ENCODE measurements around the gene CSTF2T.
A peak's percentile ranks its signal among the peaks of the same experiment; 100 is the strongest.

CSTF2T gene

DNA sequence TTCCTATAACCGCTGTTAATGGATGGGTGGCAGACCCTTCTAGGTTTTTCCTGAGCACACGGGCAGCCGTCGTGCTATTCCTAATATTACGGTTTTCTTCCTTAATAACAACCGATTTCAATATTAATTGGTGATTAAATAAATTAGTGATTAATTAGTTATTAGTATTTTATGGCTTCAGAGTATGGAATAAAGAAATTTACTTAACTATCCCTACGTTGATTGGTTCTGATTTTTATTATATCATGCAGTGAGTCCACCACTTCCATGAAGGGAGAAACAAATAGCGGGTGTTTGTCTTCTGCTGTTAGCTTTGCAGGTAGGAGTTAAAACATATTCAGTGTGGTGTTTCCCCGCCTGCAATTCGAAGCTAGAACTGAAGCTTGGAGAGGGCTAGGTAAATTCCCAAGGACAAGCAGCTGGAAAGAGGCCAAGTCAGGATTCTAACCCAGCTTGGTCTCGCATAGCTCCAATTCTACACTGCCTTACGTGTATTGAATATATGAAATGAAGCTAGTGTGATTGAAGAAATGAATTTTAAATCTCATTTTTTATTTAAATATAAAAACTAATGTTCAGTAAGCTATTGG lies 928 bp upstream of the CSTF2T start:
- H3K9ac ChIP-seq (ENCODE audit: low read length) = peak overlapping the region; percentile 74

DNA sequence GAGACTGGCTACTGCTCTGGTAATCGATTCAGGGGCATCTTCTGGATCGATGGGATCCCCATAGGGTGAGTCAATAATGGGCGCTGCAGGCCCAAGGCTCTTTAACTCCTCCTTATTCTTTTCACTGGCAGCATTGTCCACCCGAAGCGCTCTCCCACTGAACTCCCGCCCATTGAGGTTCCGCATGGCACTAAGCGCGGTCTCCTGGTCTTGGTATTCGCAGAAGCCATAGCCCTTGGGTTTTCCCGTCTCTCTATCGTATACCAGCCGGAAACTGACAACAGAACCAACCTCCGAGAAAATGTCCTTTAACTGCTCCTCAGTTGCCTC lies 285 bp downstream of the CSTF2T start:
- H3K4me3 ChIP-seq (ENCODE audit: low read depth, low read length, poor library complexity, severe bottlenecking) = peak overlapping the region; percentile 75
- 0 out of 2 replicates have a peak, but pooled peaks cover 2% of the 10 kb centered on the region for H4K20me1 ChIP-seq (ENCODE audit: insufficient read depth, low read length)
- no peaks in the 10 kb centered on the region for H3F3A ChIP-seq (ENCODE audit: insufficient read depth, low read length)
- H3K36me3 ChIP-seq (ENCODE audit: insufficient read depth, low read length) = peaks cover 31% of the 10 kb centered on the region
- H2AFZ ChIP-seq (ENCODE audit: low read length) = no peak overlapping the region
- no peaks in the 10 kb centered on the region for H3K9me3 ChIP-seq (ENCODE audit: low read length)
- peak overlapping the region; percentile 74 for H3K9ac ChIP-seq (ENCODE audit: low read length)
- H3K27ac ChIP-seq (ENCODE audit: low read depth, low read length, poor library complexity, severe bottlenecking) = peak overlapping the region; percentile 78
- H3K4me1 ChIP-seq (ENCODE audit: insufficient read depth, low read length, severe bottlenecking) = peaks cover 23% of the 10 kb centered on the region
- no peaks in the 10 kb centered on the region for H3K9me2 ChIP-seq (ENCODE audit: low read depth, low read length)
- no peaks in the 10 kb centered on the region for H3K27me3 ChIP-seq (ENCODE audit: insufficient read depth, low read length)
- H3K79me2 ChIP-seq (ENCODE audit: insufficient read depth, low read length) = peaks cover 7% of the 10 kb centered on the region; the same call in 1 of the 2 replicates
- peak overlapping the region; percentile 72 for H3K4me2 ChIP-seq (ENCODE audit: low read length)
- TF ChIP-seq, protein P1, sequence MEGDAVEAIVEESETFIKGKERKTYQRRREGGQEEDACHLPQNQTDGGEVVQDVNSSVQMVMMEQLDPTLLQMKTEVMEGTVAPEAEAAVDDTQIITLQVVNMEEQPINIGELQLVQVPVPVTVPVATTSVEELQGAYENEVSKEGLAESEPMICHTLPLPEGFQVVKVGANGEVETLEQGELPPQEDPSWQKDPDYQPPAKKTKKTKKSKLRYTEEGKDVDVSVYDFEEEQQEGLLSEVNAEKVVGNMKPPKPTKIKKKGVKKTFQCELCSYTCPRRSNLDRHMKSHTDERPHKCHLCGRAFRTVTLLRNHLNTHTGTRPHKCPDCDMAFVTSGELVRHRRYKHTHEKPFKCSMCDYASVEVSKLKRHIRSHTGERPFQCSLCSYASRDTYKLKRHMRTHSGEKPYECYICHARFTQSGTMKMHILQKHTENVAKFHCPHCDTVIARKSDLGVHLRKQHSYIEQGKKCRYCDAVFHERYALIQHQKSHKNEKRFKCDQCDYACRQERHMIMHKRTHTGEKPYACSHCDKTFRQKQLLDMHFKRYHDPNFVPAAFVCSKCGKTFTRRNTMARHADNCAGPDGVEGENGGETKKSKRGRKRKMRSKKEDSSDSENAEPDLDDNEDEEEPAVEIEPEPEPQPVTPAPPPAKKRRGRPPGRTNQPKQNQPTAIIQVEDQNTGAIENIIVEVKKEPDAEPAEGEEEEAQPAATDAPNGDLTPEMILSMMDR (IDR thresholded peaks at IDR 0.05; ENCODE audit: low read length) = no peak
- TF ChIP-seq EZH2 (IDR thresholded peaks at IDR 0.05; ENCODE audit: borderline replicate concordance, low read length) = no peak

More for the DNA sequence above, 928 bp upstream of the CSTF2T start:
- H4K20me1 ChIP-seq (ENCODE audit: insufficient read depth, low read length) = no peaks in the 10 kb centered on the region
- peak overlapping the region; percentile 86 for H2AFZ ChIP-seq (ENCODE audit: low read length)
- H3K27me3 ChIP-seq (ENCODE audit: insufficient read depth, low read length) = no peaks in the 10 kb centered on the region
- no peaks in the 10 kb centered on the region for H3K9me2 ChIP-seq (ENCODE audit: low read depth, low read length)
- no peak for TF ChIP-seq EZH2 (IDR thresholded peaks at IDR 0.05; ENCODE audit: borderline replicate concordance, low read length)
- TF ChIP-seq, protein P1 (IDR thresholded peaks at IDR 0.05; ENCODE audit: low read length) = no peak
- H3K27ac ChIP-seq (ENCODE audit: low read depth, low read length, poor library complexity, severe bottlenecking) = peak overlapping the region; percentile 78
- H3K79me2 ChIP-seq (ENCODE audit: insufficient read depth, low read length) = peaks cover 7% of the 10 kb centered on the region; the same call in 1 of the 2 replicates
- peak overlapping the region; percentile 75 for H3K4me3 ChIP-seq (ENCODE audit: low read depth, low read length, poor library complexity, severe bottlenecking)
- H3K9me3 ChIP-seq (ENCODE audit: low read length) = no peaks in the 10 kb centered on the region
- peak overlapping the region; percentile 72 for H3K4me2 ChIP-seq (ENCODE audit: low read length)
- peaks cover 30% of the 10 kb centered on the region for H3K36me3 ChIP-seq (ENCODE audit: insufficient read depth, low read length)
- H3F3A ChIP-seq (ENCODE audit: insufficient read depth, low read length) = no peaks in the 10 kb centered on the region
- H3K4me1 ChIP-seq (ENCODE audit: insufficient read depth, low read length, severe bottlenecking) = peaks cover 23% of the 10 kb centered on the region

DNA sequence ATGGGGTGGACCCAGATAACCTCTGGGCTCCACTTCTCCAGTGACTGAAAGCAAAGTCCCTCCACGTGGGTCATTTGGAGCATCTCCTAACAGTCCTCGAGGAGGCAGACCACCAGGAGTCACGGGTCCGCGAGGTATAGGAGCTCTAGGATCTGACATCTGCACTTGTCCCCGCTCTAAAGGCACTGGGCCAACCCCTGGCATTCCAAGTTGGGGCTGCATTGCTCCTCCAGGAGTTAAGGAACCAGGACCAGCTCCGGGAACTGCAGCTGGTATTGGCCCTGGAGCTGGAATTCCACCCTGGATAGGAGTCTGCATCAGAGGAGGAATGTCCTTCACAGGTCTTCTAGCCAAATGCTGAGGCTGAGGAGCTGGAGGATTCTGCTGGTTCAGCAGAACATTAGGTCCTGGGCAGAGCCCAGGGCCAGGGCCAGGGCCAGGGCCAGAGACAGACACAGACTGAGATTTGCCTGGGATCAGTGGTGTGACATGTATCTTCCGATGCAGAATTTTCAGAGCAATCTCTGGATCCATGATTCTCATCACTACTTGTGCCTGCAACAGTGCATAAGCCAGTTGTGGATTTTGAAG lies 827 bp downstream of the CSTF2T start:
- Histone ChIP-seq H2AFZ (ENCODE audit: low read length) (no peak overlapping the region), H3K9me3 (ENCODE audit: low read length) (no peaks in the 10 kb centered on the region), H3K9me2 (ENCODE audit: low read depth, low read length) (no peaks in the 10 kb centered on the region), H3K79me2 (ENCODE audit: insufficient read depth, low read length) (peaks cover 7% of the 10 kb centered on the region; the same call in 1 of the 2 replicates), H3F3A (ENCODE audit: insufficient read depth, low read length) (no peaks in the 10 kb centered on the region), H3K4me3 (ENCODE audit: low read depth, low read length, poor library complexity, severe bottlenecking) (peak overlapping the region; percentile 75), H3K9ac (ENCODE audit: low read length) (peak overlapping the region; percentile 74), H3K4me2 (ENCODE audit: low read length) (peak overlapping the region; percentile 72), H4K20me1 (ENCODE audit: insufficient read depth, low read length) (0 out of 2 replicates have a peak, but pooled peaks cover 3% of the 10 kb centered on the region), H3K4me1 (ENCODE audit: insufficient read depth, low read length, severe bottlenecking) (peaks cover 23% of the 10 kb centered on the region), H3K27ac (ENCODE audit: low read depth, low read length, poor library complexity, severe bottlenecking) (no peak overlapping the region), H3K36me3 (ENCODE audit: insufficient read depth, low read length) (peaks cover 31% of the 10 kb centered on the region), H3K27me3 (ENCODE audit: insufficient read depth, low read length) (no peaks in the 10 kb centered on the region)
- no peak for TF ChIP-seq EZH2 (IDR thresholded peaks at IDR 0.05; ENCODE audit: borderline replicate concordance, low read length)
- TF ChIP-seq, protein P1 (IDR thresholded peaks at IDR 0.05; ENCODE audit: low read length) = no peak
